ENCODE results near the gene SLC9A9. TPM values are rescaled to one million over a fixed set of nuclear protein-coding genes. Genes with fewer than 3 reads are reported as not detected.

SLC9A9 gene
- total RNA-seq, 6 experiments from 2014 or later: 0.10 to 0.55 (median 0.33) TPM; not detected in 2

- H3K4me3 Mint-ChIP-seq: no peak overlapping the region
- H3K9me3 Mint-ChIP-seq: no peaks in the 10 kb centered on the region
- no peak overlapping the region for H3K27ac Mint-ChIP-seq
- H3K27me3 Mint-ChIP-seq (ENCODE audit: insufficient read depth): peaks cover 3% of the 10 kb centered on the region; the same call in 1 of the 2 replicates
- no peak for DNase-seq
- TF ChIP-seq CTCF (IDR thresholded peaks at IDR 0.05): no peak
- no peaks in the 10 kb centered on the region for H3K36me3 Mint-ChIP-seq (ENCODE audit: low read depth)
- peaks cover 17% of the 10 kb centered on the region for H3K4me1 Mint-ChIP-seq (ENCODE audit: low read depth)
Measured at GRCh38 chr3:143271136-143271535, 577.1 kb downstream of the SLC9A9 start.

GRCh38 chr3:143269741-143270140, 578.5 kb downstream of the SLC9A9 start:
- Mint-ChIP-seq H3K27ac (no peak overlapping the region), H3K4me1 (ENCODE audit: low read depth) (peaks cover 17% of the 10 kb centered on the region), H3K4me3 (no peak overlapping the region), H3K9me3 (no peaks in the 10 kb centered on the region), H3K36me3 (ENCODE audit: low read depth) (no peaks in the 10 kb centered on the region), H3K27me3 (ENCODE audit: insufficient read depth) (no peaks in the 10 kb centered on the region)
- DNase-seq: no peak
- no peak for TF ChIP-seq CTCF (IDR thresholded peaks at IDR 0.05)

- H3K36me3 Mint-ChIP-seq (ENCODE audit: low read depth): no peaks in the 10 kb centered on the region
- no peaks in the 10 kb centered on the region for H3K9me3 Mint-ChIP-seq
- H3K4me3 Mint-ChIP-seq: no peak overlapping the region
- no peak overlapping the region for H3K27ac Mint-ChIP-seq
- TF ChIP-seq CTCF (IDR thresholded peaks at IDR 0.05): no peak
- peak; percentile 26 for DNase-seq
- H3K27me3 Mint-ChIP-seq (ENCODE audit: insufficient read depth): no peaks in the 10 kb centered on the region
- H3K4me1 Mint-ChIP-seq (ENCODE audit: low read depth): peaks cover 17% of the 10 kb centered on the region
Measured at GRCh38 chr3:143267989-143268388, 580.3 kb downstream of the SLC9A9 start.

GRCh38 chr3:143266927-143267326, 581.3 kb downstream of the SLC9A9 start:
- Mint-ChIP-seq H3K27ac (no peak overlapping the region), H3K4me1 (ENCODE audit: low read depth) (peaks cover 17% of the 10 kb centered on the region), H3K9me3 (no peaks in the 10 kb centered on the region), H3K36me3 (ENCODE audit: low read depth) (no peaks in the 10 kb centered on the region), H3K27me3 (ENCODE audit: insufficient read depth) (no peaks in the 10 kb centered on the region), H3K4me3 (no peak overlapping the region)
- no peak for TF ChIP-seq CTCF (IDR thresholded peaks at IDR 0.05)
- DNase-seq: no peak

- peak; percentile 12 for DNase-seq
- no peaks in the 10 kb centered on the region for H3K36me3 Mint-ChIP-seq (ENCODE audit: low read depth)
- TF ChIP-seq CTCF (IDR thresholded peaks at IDR 0.05): no peak
Measured at GRCh38 chr3:143266511-143266910, 581.8 kb downstream of the SLC9A9 start.

More at GRCh38 chr3:143266511-143266910, 581.8 kb downstream of the SLC9A9 start:
- Mint-ChIP-seq H3K9me3 (no peaks in the 10 kb centered on the region), H3K27ac (no peak overlapping the region), H3K27me3 (ENCODE audit: insufficient read depth) (no peaks in the 10 kb centered on the region), H3K4me3 (no peak overlapping the region), H3K4me1 (ENCODE audit: low read depth) (peaks cover 17% of the 10 kb centered on the region)
